Lower leg skin (tissue), 4 donors: Measurements from ENCODE around the gene C9orf152. TPM values are rescaled to one million over a fixed set of nuclear protein-coding genes. Genes with fewer than 3 reads are reported as not detected.

Experiments used
- DNase-seq, 2 donors: peaks; one replicate each; pipeline ENCODE4 v3.0.0-alpha.2; 2019; ENCODE audit warnings: low spot score in 2 of 2
- H3K4me3 ChIP-seq: fragments of 200-600 bp; sonication (generic); 2 replicates; pipeline ENCODE4 v1.5.1; 2017; ENCODE audit warnings: mild to moderate bottlenecking, low read depth; ENCODE audit not compliant: poor library complexity, severe bottlenecking
- POLR2A ChIP-seq, 2 donors: fragments of 450-650 bp; IDR thresholded peaks; one replicate each; pipeline ENCODE4 v1.6.1; 2016 to 2017; ENCODE audit warnings: antibody characterized with exemption in 2 of 2, mild to moderate bottlenecking in 1 of 2, moderate library complexity in 1 of 2
- WGBS, 2 donors: methylation state at CpG; one replicate each; pipeline ENCODE4 v1.1.5; 2018; 5-methylcytosine and 5-hydroxymethylcytosine counted together
- intact Hi-C: fragments of 100-400 bp; cut with DNase I; formaldehyde crosslinking; loops from one replicate; pipeline ENCODE4 v1.15.0; 2023; ENCODE audit warnings: low total_unique reads
- total RNA-seq, 4 donors: library from RNA; depleted of rRNA; stranded (reverse); fragments of >200 nt; gene quantifications; one replicate each; pipeline ENCODE4 v1.1.0, GENCODE V29; 2016
- TF ChIP-seq, protein P1 (sequence below), 3 donors: fragments of 450-650 bp; IDR thresholded peaks; one replicate each; pipeline ENCODE4 v1.5.1; 2016; ENCODE audit warnings: antibody characterized with exemption in 3 of 3, mild to moderate bottlenecking in 3 of 3, moderate library complexity in 2 of 3

Gene C9orf152
- total RNA-seq, 4 donors from 2014 or later: 4.1 to 15.7 (median 8.4) TPM

DNA sequence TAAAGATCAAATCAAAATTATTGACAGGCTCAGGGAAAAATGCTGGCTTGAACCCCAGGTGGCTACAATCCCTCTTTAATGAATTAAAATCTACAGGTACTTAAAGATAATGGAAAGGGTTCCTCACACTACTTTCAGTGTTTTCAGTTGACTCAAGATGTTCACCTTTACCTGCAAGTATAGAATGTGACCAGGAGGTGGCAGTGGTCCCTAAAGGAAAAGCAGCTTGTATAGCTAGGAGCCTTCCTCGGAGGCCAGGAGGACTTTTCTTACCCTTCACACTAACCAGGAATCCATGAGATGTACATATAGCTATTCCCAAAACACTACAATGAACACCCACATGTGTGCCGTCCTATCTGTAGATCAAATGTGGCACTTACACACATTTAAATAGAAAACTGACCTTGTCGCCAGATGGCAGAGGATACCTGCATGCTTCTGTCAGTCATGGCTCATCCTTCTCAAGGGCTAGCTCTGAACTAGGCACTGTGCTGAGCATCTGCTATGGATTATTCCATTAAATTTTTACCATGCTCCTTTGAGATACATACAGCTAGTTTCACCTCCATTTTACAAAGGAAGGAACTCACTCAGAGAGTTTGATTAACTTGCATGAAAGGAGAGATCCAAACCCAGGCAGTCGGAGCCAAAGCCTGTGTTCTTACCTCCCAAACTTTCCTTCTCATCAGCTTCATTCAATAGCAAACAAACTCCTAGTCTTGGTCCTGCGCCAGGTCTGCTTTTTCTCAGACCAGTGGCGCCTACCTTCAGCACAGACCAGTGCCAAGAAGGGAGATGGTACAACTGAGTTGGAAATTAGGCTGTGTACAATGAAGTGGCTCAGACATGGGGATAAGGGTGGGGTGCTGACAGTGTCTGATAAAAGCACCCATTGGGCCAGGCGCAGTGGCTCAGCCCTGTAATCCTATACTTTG, 24.5 kb downstream of the C9orf152 start:
- WGBS, 2 donors: 76 to 81% methylated on average over 7 of the region's 7 CpGs
- TF ChIP-seq POLR2A (IDR thresholded peaks at IDR 0.05): no peak
- TF ChIP-seq, protein P1, sequence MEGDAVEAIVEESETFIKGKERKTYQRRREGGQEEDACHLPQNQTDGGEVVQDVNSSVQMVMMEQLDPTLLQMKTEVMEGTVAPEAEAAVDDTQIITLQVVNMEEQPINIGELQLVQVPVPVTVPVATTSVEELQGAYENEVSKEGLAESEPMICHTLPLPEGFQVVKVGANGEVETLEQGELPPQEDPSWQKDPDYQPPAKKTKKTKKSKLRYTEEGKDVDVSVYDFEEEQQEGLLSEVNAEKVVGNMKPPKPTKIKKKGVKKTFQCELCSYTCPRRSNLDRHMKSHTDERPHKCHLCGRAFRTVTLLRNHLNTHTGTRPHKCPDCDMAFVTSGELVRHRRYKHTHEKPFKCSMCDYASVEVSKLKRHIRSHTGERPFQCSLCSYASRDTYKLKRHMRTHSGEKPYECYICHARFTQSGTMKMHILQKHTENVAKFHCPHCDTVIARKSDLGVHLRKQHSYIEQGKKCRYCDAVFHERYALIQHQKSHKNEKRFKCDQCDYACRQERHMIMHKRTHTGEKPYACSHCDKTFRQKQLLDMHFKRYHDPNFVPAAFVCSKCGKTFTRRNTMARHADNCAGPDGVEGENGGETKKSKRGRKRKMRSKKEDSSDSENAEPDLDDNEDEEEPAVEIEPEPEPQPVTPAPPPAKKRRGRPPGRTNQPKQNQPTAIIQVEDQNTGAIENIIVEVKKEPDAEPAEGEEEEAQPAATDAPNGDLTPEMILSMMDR (IDR thresholded peaks at IDR 0.05): no peak
- H3K4me3 ChIP-seq: no peak overlapping the region
- peak; percentile 70 to 87 for DNase-seq
- intact Hi-C loops: loop anchor here (5.0 kb wide), 2 partner anchors 34 to 1119 kb away; no protein-coding TSS in a partner anchor

DNA sequence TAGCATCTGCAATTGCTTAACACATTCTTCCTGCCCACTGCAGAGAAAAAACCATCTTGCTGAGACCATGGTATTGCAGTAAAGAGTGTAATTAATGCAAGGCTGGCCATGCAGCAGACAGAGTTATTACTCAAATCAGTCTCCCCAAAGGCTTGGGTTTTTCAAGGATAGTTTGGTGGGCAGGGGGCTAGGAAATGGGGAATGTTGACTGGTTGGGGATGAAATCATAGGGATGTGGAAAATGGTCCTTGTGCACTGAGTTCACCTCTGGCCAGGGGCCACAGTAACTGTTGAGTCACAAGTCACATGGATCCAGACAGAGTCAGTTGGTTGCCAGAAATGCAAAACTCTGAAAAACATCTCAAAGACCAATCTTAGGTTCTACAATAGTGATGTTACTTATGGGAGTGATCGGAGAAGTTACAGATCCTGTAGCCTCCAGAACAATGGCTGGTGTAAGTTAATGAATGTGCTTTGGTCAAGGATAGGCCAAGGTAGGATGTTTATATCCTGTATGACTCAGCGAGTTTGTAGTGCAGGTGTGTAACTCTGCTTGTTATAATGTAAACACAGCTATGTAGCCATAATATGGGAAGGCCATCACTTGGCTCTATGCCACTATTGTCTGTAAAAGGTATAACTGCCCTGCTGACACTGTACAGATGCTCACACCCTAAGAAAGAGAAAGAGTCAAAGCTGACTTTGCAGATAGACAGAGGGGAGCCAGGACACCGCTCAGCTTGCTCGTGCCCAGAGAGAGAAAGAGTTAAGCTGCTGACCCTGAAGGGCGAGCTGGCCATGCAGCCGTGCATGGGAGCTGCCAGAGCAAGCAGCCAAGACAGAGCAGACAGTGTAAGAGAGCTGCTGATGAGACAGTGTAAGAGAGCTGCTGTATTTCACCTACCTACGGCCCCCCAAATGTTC, 27.2 kb downstream of the C9orf152 start:
- DNase-seq: peak in 1 of 2 donors; percentile 91
- intact Hi-C loops: loop anchor here (5.0 kb wide), 2 partner anchors 37 to 1122 kb away; no protein-coding TSS in a partner anchor
- TF ChIP-seq POLR2A (IDR thresholded peaks at IDR 0.05): no peak
- TF ChIP-seq, protein P1 (IDR thresholded peaks at IDR 0.05): no peak

DNA sequence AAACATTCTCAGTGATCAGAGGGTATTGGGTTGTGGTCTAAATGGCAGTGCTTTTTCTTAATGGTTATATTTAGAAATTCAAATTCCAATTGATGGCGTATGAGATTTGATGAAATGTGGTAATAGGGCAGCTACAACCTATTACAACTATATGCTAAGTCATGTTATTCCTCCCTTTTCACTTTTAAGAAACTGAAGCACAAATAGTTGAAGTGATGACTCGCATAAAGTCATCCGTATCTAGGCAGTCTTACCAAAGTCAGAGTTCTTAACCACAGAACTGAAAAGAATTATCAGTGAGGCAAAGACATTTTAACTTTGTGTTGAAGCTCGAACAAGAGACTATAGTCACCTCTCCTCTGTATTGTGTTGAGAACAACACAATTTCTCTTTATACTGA, 28.2 kb downstream of the C9orf152 start:
- WGBS, 2 donors: 77 to 81% methylated on average over 4 of the region's 4 CpGs
- H3K4me3 ChIP-seq: no peak overlapping the region
- no peak for TF ChIP-seq POLR2A (IDR thresholded peaks at IDR 0.05)
- TF ChIP-seq, protein P1 (IDR thresholded peaks at IDR 0.05): no peak
- DNase-seq: no peak
- intact Hi-C loops: loop anchor here (5.0 kb wide), 2 partner anchors 38 to 1123 kb away; no protein-coding TSS in a partner anchor

More for the DNA sequence above, 27.2 kb downstream of the C9orf152 start:
- WGBS, 2 donors: 65 to 72% methylated on average over 7 of the region's 7 CpGs
- H3K4me3 ChIP-seq: no peak overlapping the region

DNA sequence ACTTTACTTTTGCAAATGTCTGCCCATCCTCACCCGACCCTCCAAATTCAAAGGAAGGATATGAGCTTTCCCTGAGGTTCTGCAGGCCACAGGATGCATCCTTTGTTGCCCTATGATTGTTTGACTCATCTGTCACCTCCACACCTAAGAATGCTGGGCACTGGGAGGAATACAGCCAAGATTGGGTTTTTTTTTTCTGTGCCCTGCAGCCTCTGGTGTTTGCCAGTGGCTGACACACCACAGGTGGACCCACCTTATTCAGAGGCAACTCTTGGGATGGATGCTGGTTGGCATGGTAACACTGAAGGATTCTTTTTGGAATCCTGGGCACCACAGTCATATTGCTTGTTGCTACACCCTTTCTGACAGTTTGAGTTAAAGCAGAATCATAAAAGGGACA, 29.7 kb downstream of the C9orf152 start:
- TF ChIP-seq, protein P1 (IDR thresholded peaks at IDR 0.05): no peak
- TF ChIP-seq POLR2A (IDR thresholded peaks at IDR 0.05): no peak
- intact Hi-C loops: no loop called here
- peak in 1 of 2 donors; percentile 13 for DNase-seq
- WGBS, 2 donors: 56 to 81% methylated on average over 1 of the region's 1 CpG
- H3K4me3 ChIP-seq: no peak overlapping the region

DNA sequence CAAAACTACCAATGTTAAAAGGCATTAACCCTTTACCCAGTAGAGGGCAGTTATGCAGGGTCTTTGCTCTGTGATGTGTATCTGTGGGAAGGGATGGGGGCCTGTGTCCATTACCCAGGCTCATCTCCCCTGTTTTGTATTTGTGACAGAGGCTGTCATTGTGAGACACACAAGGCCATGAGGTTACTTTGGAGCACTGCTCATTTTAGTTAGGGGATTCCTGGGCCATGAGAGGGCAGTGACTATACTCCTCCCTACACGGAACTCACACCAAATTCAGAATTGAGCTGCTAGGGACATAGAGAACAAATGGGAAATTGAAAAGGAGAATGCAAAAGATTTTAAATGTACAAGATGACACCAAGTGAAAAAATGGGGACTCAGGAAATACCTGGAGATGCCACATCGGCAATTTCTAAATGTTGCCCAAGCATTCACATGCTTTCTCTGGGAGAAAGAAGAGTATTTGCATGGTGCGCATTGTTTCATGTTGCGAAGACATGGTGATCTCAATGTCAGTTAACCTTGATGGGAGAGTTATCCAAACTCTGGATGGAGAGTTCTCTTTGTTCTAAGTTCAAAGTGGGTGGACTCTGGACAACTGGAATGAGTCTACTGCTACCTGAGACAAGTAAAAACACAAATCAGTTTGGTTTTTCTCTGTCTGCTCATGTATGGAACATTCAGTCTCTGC, 32.5 kb downstream of the C9orf152 start:
- peak in 1 of 2 donors; percentile 36 for DNase-seq
- TF ChIP-seq, protein P1 (IDR thresholded peaks at IDR 0.05): no peak
- TF ChIP-seq POLR2A (IDR thresholded peaks at IDR 0.05): no peak
- 94 to 96% methylated on average over 4 of the region's 4 CpGs for WGBS, 2 donors
- intact Hi-C loops: no loop called here
- no peak overlapping the region for H3K4me3 ChIP-seq
